NT2/D1 (cell line): ENCODE results near the gene NXPH4.

Experiments used
- YY1 ChIP-seq: IDR thresholded peaks from 2 replicates; pipeline ENCODE4 v1.6.1; 2011; ENCODE audit not compliant: insufficient read length, insufficient read depth
- ZNF274 ChIP-seq: IDR thresholded peaks from 2 replicates; pipeline ENCODE4 v1.6.1; 2011; ENCODE audit warnings: mild to moderate bottlenecking, low read depth, low read length

GRCh38 chr12:57273516-57273915 is 56.9 kb downstream of the NXPH4 start:
- TF ChIP-seq YY1 (no peak), ZNF274 (no peak)
